BLaER1 (cell line): Measurements from ENCODE around the gene STAG1.

ENCODE experiments used
- H3K27ac ChIP-seq: shearing (Covaris generic); formaldehyde crosslinking; 2 replicates; pipeline ENCODE4 v1.8.1; 2022
- H3K27me3 ChIP-seq: shearing (Covaris generic); formaldehyde crosslinking; 2 replicates; pipeline ENCODE4 v1.8.1; 2022
- H3K36me3 ChIP-seq: shearing (Covaris generic); formaldehyde crosslinking; 2 replicates; pipeline ENCODE4 v1.8.1; 2022
- H3K4me1 ChIP-seq: shearing (Covaris generic); formaldehyde crosslinking; 2 replicates; pipeline ENCODE4 v1.8.1; 2022
- H3K4me2 ChIP-seq: shearing (Covaris generic); formaldehyde crosslinking; 2 replicates; pipeline ENCODE4 v1.8.1; 2022
- H3K4me3 ChIP-seq: shearing (Covaris generic); formaldehyde crosslinking; 2 replicates; pipeline ENCODE4 v1.8.1; 2022
- H3K9ac ChIP-seq: shearing (Covaris generic); formaldehyde crosslinking; 2 replicates; pipeline ENCODE4 v1.8.1; 2022
- H3K9me3 ChIP-seq: shearing (Covaris generic); formaldehyde crosslinking; 2 replicates; pipeline ENCODE4 v1.8.1; 2022
- H4K20me1 ChIP-seq: shearing (Covaris generic); formaldehyde crosslinking; 2 replicates; pipeline ENCODE4 v1.8.1; 2022
- Cebpa-rat ChIP-seq: shearing (Covaris generic); IDR thresholded peaks from 2 replicates; pipeline ENCODE4 v1.8.1; 2022

STAG1 gene

DNA sequence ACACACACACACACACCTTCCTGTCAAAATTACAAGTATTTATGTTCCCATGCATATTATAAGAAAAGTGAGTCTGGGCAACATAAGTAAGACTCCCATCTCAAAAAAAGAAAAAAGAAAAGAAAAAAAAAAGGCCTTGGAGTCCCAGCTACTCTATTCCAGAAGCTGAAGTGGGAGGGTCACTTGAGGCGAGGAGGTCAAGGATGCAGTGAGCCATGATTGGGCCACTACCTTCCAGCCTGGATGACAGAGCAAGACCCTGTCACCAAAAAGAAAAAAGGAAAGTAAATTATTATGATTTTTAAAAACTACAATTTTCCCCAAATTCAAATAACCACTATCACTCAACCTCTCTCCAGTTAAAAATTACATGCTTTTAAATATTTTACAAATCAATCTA lies 113.1 kb downstream of the STAG1 start:
- Histone ChIP-seq H3K36me3 (peaks cover 10% of the 10 kb centered on the region), H3K9ac (no peak overlapping the region), H3K27me3 (no peaks in the 10 kb centered on the region), H3K9me3 (0 out of 2 replicates have a peak, but pooled peaks cover 4% of the 10 kb centered on the region), H3K4me2 (no peak overlapping the region), H3K4me3 (no peak overlapping the region), H3K27ac (no peak overlapping the region), H4K20me1 (peaks cover 71% of the 10 kb centered on the region), H3K4me1 (no peaks in the 10 kb centered on the region)
- TF ChIP-seq Cebpa-rat: no peak

DNA sequence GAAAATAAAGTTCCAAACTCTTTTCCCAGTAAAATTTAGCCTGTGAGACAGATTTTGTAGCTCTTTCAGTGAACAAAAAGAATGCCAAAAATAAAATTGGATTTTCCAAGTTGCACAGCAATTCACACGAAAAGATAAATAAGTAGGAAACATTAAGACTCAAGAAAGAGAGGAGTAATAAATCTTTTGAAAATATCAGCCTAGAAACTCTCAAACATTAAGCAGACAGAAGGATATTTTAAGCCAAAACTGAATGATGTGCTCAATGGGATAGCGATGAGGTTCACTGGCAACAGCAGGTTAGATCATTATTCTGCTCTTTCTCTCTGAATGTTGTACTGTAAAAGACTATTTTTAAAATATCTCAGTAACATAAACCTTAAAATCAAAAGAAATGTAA lies 115.0 kb downstream of the STAG1 start:
- TF ChIP-seq Cebpa-rat: no peak
- Histone ChIP-seq H3K27ac (no peak overlapping the region), H3K27me3 (no peaks in the 10 kb centered on the region), H3K36me3 (peaks cover 10% of the 10 kb centered on the region), H3K9ac (no peak overlapping the region), H3K9me3 (0 out of 2 replicates have a peak, but pooled peaks cover 4% of the 10 kb centered on the region), H4K20me1 (peaks cover 65% of the 10 kb centered on the region), H3K4me1 (no peaks in the 10 kb centered on the region), H3K4me3 (no peak overlapping the region), H3K4me2 (no peak overlapping the region)

DNA sequence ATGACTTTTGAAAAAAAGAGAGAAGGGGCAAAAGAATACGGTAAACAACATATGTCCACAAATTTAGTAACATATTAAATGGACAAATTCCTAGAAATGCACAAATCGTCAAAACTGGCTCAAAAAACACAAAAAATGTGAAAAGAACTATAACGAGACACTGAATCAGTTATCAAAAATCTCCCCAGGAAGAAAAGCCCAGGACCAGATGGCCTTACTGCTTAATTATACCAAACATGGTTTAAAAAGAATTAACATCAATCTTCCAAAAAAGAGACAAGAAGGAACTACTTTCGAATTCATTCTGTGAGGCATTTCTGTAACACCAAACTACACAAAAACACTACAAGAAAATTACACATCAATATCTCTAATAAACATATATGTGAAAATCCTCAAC lies 117.4 kb downstream of the STAG1 start:
- H3K36me3 ChIP-seq: peaks cover 17% of the 10 kb centered on the region
- H3K4me1 ChIP-seq: no peaks in the 10 kb centered on the region
- H3K4me3 ChIP-seq: no peak overlapping the region
- no peak overlapping the region for H3K4me2 ChIP-seq
- H3K27ac ChIP-seq: no peak overlapping the region
- no peaks in the 10 kb centered on the region for H3K27me3 ChIP-seq
- H4K20me1 ChIP-seq: peaks cover 61% of the 10 kb centered on the region
- no peak for TF ChIP-seq Cebpa-rat
- 0 out of 2 replicates have a peak, but pooled peaks cover 4% of the 10 kb centered on the region for H3K9me3 ChIP-seq
- H3K9ac ChIP-seq: no peak overlapping the region

DNA sequence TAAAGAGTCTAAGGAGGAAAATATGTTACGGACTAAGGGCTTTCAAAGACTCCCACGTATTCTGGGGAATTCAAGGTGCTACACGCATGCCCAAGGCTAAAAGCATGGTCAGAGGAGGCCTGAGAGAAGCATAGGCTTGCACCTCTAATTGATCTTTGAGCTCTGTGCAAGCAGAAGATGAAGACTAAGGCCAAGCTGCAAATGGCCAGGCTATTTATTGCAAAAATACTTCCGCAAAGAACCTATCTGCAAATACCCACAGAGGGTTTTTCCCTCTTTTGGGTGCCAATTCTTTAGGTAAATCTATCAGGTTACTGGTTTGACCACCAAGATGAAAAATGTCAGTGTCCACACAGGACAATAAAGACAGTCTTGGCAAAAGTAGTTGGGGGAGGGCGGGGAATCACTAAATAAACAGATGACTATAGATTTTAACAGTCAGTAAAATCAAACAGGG lies 119.5 kb downstream of the STAG1 start:
- Histone ChIP-seq H3K36me3 (peaks cover 29% of the 10 kb centered on the region), H3K27me3 (no peaks in the 10 kb centered on the region), H4K20me1 (peaks cover 40% of the 10 kb centered on the region), H3K27ac (no peak overlapping the region), H3K4me2 (no peak overlapping the region), H3K9ac (no peak overlapping the region), H3K9me3 (peaks cover 13% of the 10 kb centered on the region), H3K4me1 (no peaks in the 10 kb centered on the region), H3K4me3 (no peak overlapping the region)
- no peak for TF ChIP-seq Cebpa-rat

GRCh38 chr3:136631424-136631823 lies 120.8 kb downstream of the STAG1 start:
- H3K9me3 ChIP-seq: peaks cover 13% of the 10 kb centered on the region
- peaks cover 29% of the 10 kb centered on the region for H3K36me3 ChIP-seq
- H3K4me3 ChIP-seq: no peak overlapping the region
- no peak overlapping the region for H3K9ac ChIP-seq
- no peak overlapping the region for H3K4me2 ChIP-seq
- H4K20me1 ChIP-seq: peaks cover 28% of the 10 kb centered on the region; the same call in 1 of the 2 replicates
- no peaks in the 10 kb centered on the region for H3K4me1 ChIP-seq
- TF ChIP-seq Cebpa-rat: no peak
- no peak overlapping the region for H3K27ac ChIP-seq
- no peaks in the 10 kb centered on the region for H3K27me3 ChIP-seq

- Histone ChIP-seq H3K4me1 (no peaks in the 10 kb centered on the region), H4K20me1 (peaks cover 32% of the 10 kb centered on the region; the same call in 1 of the 2 replicates), H3K27me3 (no peaks in the 10 kb centered on the region), H3K27ac (no peak overlapping the region), H3K36me3 (peaks cover 29% of the 10 kb centered on the region), H3K9me3 (peaks cover 12% of the 10 kb centered on the region), H3K4me2 (no peak overlapping the region), H3K4me3 (no peak overlapping the region), H3K9ac (no peak overlapping the region)
- no peak for TF ChIP-seq Cebpa-rat
Measured at GRCh38 chr3:136630915-136631314, 121.3 kb downstream of the STAG1 start.

GRCh38 chr3:136626493-136626892 lies 125.7 kb downstream of the STAG1 start:
- Histone ChIP-seq H4K20me1 (peaks cover 38% of the 10 kb centered on the region; the same call in 1 of the 2 replicates), H3K27me3 (no peaks in the 10 kb centered on the region), H3K27ac (no peak overlapping the region), H3K9me3 (peaks cover 10% of the 10 kb centered on the region), H3K9ac (no peak overlapping the region), H3K4me3 (no peak overlapping the region), H3K36me3 (peaks cover 33% of the 10 kb centered on the region), H3K4me2 (no peak overlapping the region), H3K4me1 (no peaks in the 10 kb centered on the region)
- no peak for TF ChIP-seq Cebpa-rat

DNA sequence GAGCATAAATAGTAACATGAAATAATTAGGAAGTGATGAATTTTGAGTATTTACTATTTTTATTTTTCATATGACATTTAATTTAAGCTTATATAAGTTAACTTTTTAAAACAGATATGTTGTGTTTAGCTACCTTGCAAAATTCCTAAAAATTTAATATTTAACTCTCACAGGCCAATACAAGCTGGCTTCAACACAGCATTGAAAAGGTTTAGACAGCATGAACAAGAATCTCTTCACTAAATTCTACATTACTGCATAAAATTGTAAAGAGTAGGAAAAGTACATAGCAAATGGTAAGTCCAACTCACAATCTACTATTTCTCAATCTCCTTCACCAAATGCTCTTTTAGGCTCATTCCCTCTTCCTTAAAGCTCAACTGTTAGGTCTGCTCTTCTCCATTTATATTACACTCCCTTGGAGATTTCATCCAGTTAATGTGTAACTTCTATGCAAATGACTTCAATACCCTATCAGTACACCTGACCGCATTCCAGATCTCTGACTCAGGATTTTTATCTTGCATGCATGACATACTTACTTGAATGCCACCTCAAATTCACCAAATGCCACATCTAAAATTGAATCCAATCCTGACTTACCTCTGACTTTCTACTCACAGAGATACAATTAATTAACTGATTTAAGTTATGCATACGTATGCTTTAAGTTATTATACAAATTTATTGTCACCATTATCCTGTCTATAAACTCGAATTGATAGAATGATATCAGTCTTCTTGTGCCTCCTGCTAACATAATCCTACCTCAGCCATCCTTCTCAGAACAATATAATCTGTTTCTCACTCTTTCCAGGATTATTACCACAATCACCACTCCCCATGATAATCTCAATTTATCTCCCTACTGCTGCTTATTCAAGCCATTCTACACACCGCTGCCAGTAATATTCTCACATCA lies 127.0 kb downstream of the STAG1 start:
- Histone ChIP-seq H3K9me3 (peaks cover 10% of the 10 kb centered on the region), H3K4me1 (no peaks in the 10 kb centered on the region), H3K4me3 (no peak overlapping the region), H3K27me3 (no peaks in the 10 kb centered on the region), H3K4me2 (no peak overlapping the region), H4K20me1 (peaks cover 32% of the 10 kb centered on the region; the same call in 1 of the 2 replicates), H3K36me3 (peaks cover 36% of the 10 kb centered on the region), H3K27ac (no peak overlapping the region), H3K9ac (no peak overlapping the region)
- no peak for TF ChIP-seq Cebpa-rat

- Histone ChIP-seq H3K36me3 (peaks cover 34% of the 10 kb centered on the region), H3K27ac (no peak overlapping the region), H3K9me3 (peaks cover 10% of the 10 kb centered on the region), H3K4me3 (no peak overlapping the region), H3K4me2 (no peak overlapping the region), H4K20me1 (peaks cover 32% of the 10 kb centered on the region; the same call in 1 of the 2 replicates), H3K9ac (no peak overlapping the region), H3K4me1 (no peaks in the 10 kb centered on the region), H3K27me3 (no peaks in the 10 kb centered on the region)
- no peak for TF ChIP-seq Cebpa-rat
Measured at GRCh38 chr3:136624371-136624770, 127.8 kb downstream of the STAG1 start.

DNA sequence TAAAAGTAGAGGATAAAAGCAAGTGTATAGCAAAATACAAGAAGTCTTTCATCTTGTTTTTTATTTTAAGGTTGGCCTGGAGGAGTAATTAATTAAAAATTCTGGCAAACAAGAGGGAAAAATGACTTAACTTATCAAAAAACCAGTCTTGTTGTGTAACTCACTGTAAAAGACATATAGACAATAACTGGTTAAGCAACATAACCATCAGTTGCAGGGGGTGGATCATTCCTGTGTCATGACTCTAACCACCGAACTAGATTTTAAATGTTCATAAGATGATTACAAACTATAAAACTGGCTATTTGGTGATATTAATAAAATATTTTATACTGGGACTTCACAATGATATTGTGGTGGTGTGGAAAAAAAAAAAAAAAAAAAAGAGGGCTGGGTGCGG lies 130.6 kb downstream of the STAG1 start:
- TF ChIP-seq Cebpa-rat: no peak
- Histone ChIP-seq H3K27ac (no peak overlapping the region), H3K9me3 (no peaks in the 10 kb centered on the region), H3K27me3 (no peaks in the 10 kb centered on the region), H3K4me3 (no peak overlapping the region), H3K36me3 (peaks cover 36% of the 10 kb centered on the region), H4K20me1 (peaks cover 32% of the 10 kb centered on the region; the same call in 1 of the 2 replicates), H3K4me2 (no peak overlapping the region), H3K9ac (no peak overlapping the region), H3K4me1 (no peaks in the 10 kb centered on the region)
